Neutrophil (primary cell): ENCODE results near the gene TRIM8.

ENCODE experiments used
- H3K27ac ChIP-seq: fragments of 200-600 bp; sonication (generic); 2 replicates; pipeline ENCODE4 v1.5.1; 2016; ENCODE audit warnings: mild to moderate bottlenecking, moderate library complexity
- H3K27me3 ChIP-seq: fragments of 200-600 bp; sonication (generic); 2 replicates; pipeline ENCODE4 v1.6.0; 2016; ENCODE audit warnings: mild to moderate bottlenecking
- H3K36me3 ChIP-seq: fragments of 200-600 bp; sonication (generic); 2 replicates; pipeline ENCODE4 v1.5.1; 2017
- H3K4me1 ChIP-seq, 2 experiments: fragments of 200-600 bp in 1 of 2; sonication (generic) in 1 of 2; 1 replicate in 1 of 2; 2 replicates in 1 of 2; pipeline versions ENCODE4 v1.5.1 to v1.6.1; 2013 to 2016; ENCODE audit warnings: low read depth in 1 of 2, low read length in 1 of 2, mild to moderate bottlenecking in 1 of 2, moderate library complexity in 1 of 2; ENCODE audit not compliant: control insufficient read depth in 1 of 2, insufficient read depth in 1 of 2
- H3K4me3 ChIP-seq, 2 experiments: fragments of 200-600 bp in 1 of 2; sonication (generic) in 1 of 2; 1 replicate in 1 of 2; 2 replicates in 1 of 2; pipeline ENCODE4 v1.5.1; 2013 to 2016; ENCODE audit warnings: low read depth in 1 of 2, low read length in 1 of 2, mild to moderate bottlenecking in 1 of 2, moderate library complexity in 1 of 2
- H3K9me3 ChIP-seq: fragments of 200-600 bp; sonication (generic); 2 replicates; pipeline ENCODE4 v1.5.1; 2016
- CTCF ChIP-seq: fragments of 200-600 bp; sonication (generic); IDR thresholded peaks from 2 replicates; pipeline ENCODE4 v1.5.1; 2016; ENCODE audit warnings: antibody characterized with exemption

The TRIM8 gene

DNA sequence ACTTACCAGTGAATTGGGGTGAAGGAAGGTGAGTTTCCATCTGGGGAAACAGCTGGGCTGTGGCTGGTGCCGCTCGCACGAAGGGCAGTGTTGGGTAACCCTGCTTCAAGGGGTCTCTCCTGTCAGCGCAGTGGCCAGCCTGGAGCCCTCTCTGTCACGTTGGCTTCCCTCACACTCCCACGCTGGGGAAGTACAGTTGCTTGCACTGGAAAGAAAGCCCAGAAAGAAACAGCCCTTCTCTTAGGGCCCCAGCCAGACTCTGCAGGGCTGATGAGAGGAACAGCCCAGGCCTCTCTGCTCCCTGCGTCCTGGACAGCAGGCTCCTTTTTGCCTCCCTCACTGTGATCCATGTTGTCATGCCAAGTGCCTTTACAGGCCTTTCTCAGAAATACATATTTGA, 40.3 kb upstream of the TRIM8 start:
- no peak overlapping the region for H3K4me3 ChIP-seq

GRCh38 chr10:102604439-102604841, 39.8 kb upstream of the TRIM8 start:
- no peak overlapping the region for H3K4me3 ChIP-seq
- peaks cover 6% of the 10 kb centered on the region for H3K36me3 ChIP-seq
- no peak for TF ChIP-seq CTCF
- H3K27me3 ChIP-seq, result no peaks in the 10 kb centered on the region
- no peak overlapping the region for H3K27ac ChIP-seq
- H3K9me3 ChIP-seq, result no peaks in the 10 kb centered on the region
- H3K4me1 ChIP-seq, result peaks cover 19 to 23% of the 10 kb centered on the region in 2 experiments

More for the DNA sequence above, 40.3 kb upstream of the TRIM8 start:
- H3K27ac ChIP-seq, result no peak overlapping the region
- peaks cover 24 to 28% of the 10 kb centered on the region in 2 experiments for H3K4me1 ChIP-seq
- no peaks in the 10 kb centered on the region for H3K27me3 ChIP-seq
- peaks cover 9% of the 10 kb centered on the region for H3K36me3 ChIP-seq
- no peaks in the 10 kb centered on the region for H3K9me3 ChIP-seq
- TF ChIP-seq CTCF, result no peak

GRCh38 chr10:102605712-102606111, 38.6 kb upstream of the TRIM8 start:
- H3K27me3 ChIP-seq, result no peaks in the 10 kb centered on the region
- H3K27ac ChIP-seq, result no peak overlapping the region
- H3K36me3 ChIP-seq, result peaks cover 6% of the 10 kb centered on the region
- no peak for TF ChIP-seq CTCF
- no peak overlapping the region for H3K4me3 ChIP-seq
- H3K9me3 ChIP-seq, result no peaks in the 10 kb centered on the region
- peaks cover 7 to 11% of the 10 kb centered on the region in 2 experiments for H3K4me1 ChIP-seq

- no peaks in the 10 kb centered on the region for H3K9me3 ChIP-seq
- no peaks in the 10 kb centered on the region for H3K27me3 ChIP-seq
- TF ChIP-seq CTCF, result no peak
- H3K27ac ChIP-seq, result no peak overlapping the region
- peaks cover 3% of the 10 kb centered on the region for H3K36me3 ChIP-seq
- H3K4me1 ChIP-seq, result peaks cover 0 to 10% of the 10 kb centered on the region in 2 experiments
- no peak overlapping the region for H3K4me3 ChIP-seq
Measured at GRCh38 chr10:102608487-102608886, 35.8 kb upstream of the TRIM8 start.

DNA sequence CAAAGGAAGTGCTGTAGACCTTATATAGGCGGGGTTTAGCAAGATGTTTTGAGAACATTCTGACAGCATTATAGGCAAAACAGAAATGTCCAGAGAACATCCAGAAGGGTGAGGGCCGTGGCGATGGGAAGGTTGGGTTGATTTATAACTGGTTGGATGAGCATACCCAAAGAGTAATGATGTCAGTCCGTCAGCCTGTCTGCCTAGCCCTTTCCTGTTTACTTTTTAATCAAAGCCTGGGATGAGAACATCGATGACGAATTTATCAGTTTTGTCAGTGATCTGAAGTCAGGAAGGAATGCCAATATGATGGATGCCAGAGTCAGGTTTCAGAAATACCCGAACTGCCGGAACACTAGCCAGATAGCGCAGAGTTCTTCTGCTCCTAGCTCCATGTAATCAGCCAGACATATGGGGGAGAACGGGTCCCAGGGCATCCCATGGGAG, 33.8 kb upstream of the TRIM8 start:
- H3K27me3 ChIP-seq, result no peaks in the 10 kb centered on the region
- H3K9me3 ChIP-seq, result no peaks in the 10 kb centered on the region
- no peak for TF ChIP-seq CTCF
- H3K4me1 ChIP-seq, result peaks cover 0 to 5% of the 10 kb centered on the region in 2 experiments
- no peak overlapping the region for H3K4me3 ChIP-seq
- no peak overlapping the region for H3K27ac ChIP-seq
- peaks cover 5% of the 10 kb centered on the region for H3K36me3 ChIP-seq
